Keratinocyte (primary cell): Measurements from ENCODE around the gene CYLC1. TPM values are rescaled to one million over a fixed set of nuclear protein-coding genes. Genes with fewer than 3 reads are reported as not detected.

Experiments
- DNase-seq: peaks from one replicate; pipeline ENCODE4 v3.0.0-alpha.2; 2011; ENCODE audit warnings: low read depth, missing footprints, low spot score
- FAIRE-seq: peaks from 2 replicates; lab custom pipeline; 2011; peaks lifted over from hg19 to GRCh38; lab: Jason Lieb, UNC
- H2AFZ ChIP-seq: 2 replicates; pipeline ENCODE4 v1.6.0; 2012; ENCODE audit warnings: low read length, control low read depth, inconsistent platforms; ENCODE audit not compliant: control insufficient read depth
- H3K27ac ChIP-seq: 2 replicates; pipeline ENCODE4 v1.5.1; 2011; ENCODE audit warnings: low read length; ENCODE audit not compliant: control insufficient read depth, insufficient read depth
- H3K27me3 ChIP-seq: 3 replicates; pipeline ENCODE4 v1.6.0; 2011; ENCODE audit warnings: low read length; ENCODE audit not compliant: control insufficient read depth, insufficient read depth; ENCODE audit errors: extremely low read depth
- H3K36me3 ChIP-seq, 2 experiments: 2 replicates in 1 of 2; 3 replicates in 1 of 2; pipeline ENCODE4 v1.5.1; 2011; ENCODE audit warnings: low read length in 2 of 2, mild to moderate bottlenecking in 1 of 2; ENCODE audit not compliant: control insufficient read depth in 2 of 2, insufficient read depth in 2 of 2; ENCODE audit errors: extremely low read depth in 1 of 2
- H3K4me1 ChIP-seq: 3 replicates; pipeline ENCODE4 v1.5.1; 2011; ENCODE audit warnings: low read length; ENCODE audit not compliant: control insufficient read depth, insufficient read depth; ENCODE audit errors: extremely low read depth
- H3K4me2 ChIP-seq: 3 replicates; pipeline ENCODE4 v1.6.0; 2011; ENCODE audit warnings: low read depth, low read length; ENCODE audit not compliant: control insufficient read depth, insufficient read depth; ENCODE audit errors: extremely low read depth
- H3K4me3 ChIP-seq, 3 experiments: fragments of 200-600 bp in 1 of 3; sonication (generic) in 1 of 3; 2 replicates in 2 of 3; 3 replicates in 1 of 3; pipeline ENCODE4 v1.5.1; 2011 to 2016; ENCODE audit warnings: low read length in 3 of 3, mild to moderate bottlenecking in 3 of 3, control low read depth in 2 of 3, inconsistent platforms in 1 of 3, low read depth in 1 of 3, mixed read lengths in 1 of 3, mixed run types in 1 of 3, moderate library complexity in 1 of 3; ENCODE audit not compliant: control insufficient read depth in 2 of 3, insufficient read depth in 2 of 3; ENCODE audit errors: extremely low read depth in 1 of 3
- H3K79me2 ChIP-seq: 2 replicates; pipeline ENCODE4 v1.6.0; 2012; ENCODE audit warnings: low read length; ENCODE audit not compliant: control insufficient read depth, insufficient read depth
- H3K9ac ChIP-seq: 3 replicates; pipeline ENCODE4 v1.6.0; 2011; ENCODE audit warnings: low read length; ENCODE audit not compliant: control insufficient read depth, insufficient read depth; ENCODE audit errors: extremely low read depth
- H3K9me1 ChIP-seq: 3 replicates; pipeline ENCODE4 v1.6.0; 2011; ENCODE audit warnings: low read length; ENCODE audit not compliant: control insufficient read depth, insufficient read depth; ENCODE audit errors: extremely low read depth
- H3K9me3 ChIP-seq: 2 replicates; pipeline ENCODE4 v1.5.1; 2012; ENCODE audit warnings: low read depth, low read length; ENCODE audit not compliant: control insufficient read depth
- H4K20me1 ChIP-seq: 3 replicates; pipeline ENCODE4 v1.6.0; 2011; ENCODE audit warnings: low read length; ENCODE audit not compliant: control insufficient read depth, insufficient read depth; ENCODE audit errors: extremely low read depth
- CTCF ChIP-seq, 3 experiments: IDR thresholded peaks in 1 of 3; conservative IDR thresholded peaks in 1 of 3; optimal IDR thresholded peaks in 1 of 3; 2 replicates in 2 of 3; 3 replicates in 1 of 3; pipeline versions ENCODE3 to v1.5.1; 2011; ENCODE audit warnings: low read length in 3 of 3, mild to moderate bottlenecking in 3 of 3, moderate library complexity in 2 of 3, control low read depth in 1 of 3, inconsistent platforms in 1 of 3; ENCODE audit not compliant: insufficient read depth in 2 of 3; ENCODE audit errors: extremely low read depth in 1 of 3
- EZH2 ChIP-seq: IDR thresholded peaks from one replicate; pipeline ENCODE4 v1.6.1; 2012; ENCODE audit warnings: inconsistent platforms, mild to moderate bottlenecking, low read length, moderate library complexity
- dilution Hi-C: fragments of 300-500 bp; cut with MboI; formaldehyde crosslinking; loops from one replicate; pipeline ENCODE4 v1.7.0; 2020; ENCODE audit warnings: low sequenced_read_pairs; ENCODE audit not compliant: extremely low pct_ligation_motif_present
- polyA plus RNA-seq, 5 experiments: library from polyadenylated mRNA; depleted of rRNA in 3 of 5; stranded (reverse) in 3 of 5; stranded (forward) in 1 of 5; unstranded in 1 of 5; fragments of >200 nt; gene quantifications; 1 replicate in 1 of 5; 2 replicates in 3 of 5; 3 replicates in 1 of 5; pipeline versions ENCODE4 v1.2.1 to v1.2.3, GENCODE V29; 2011 to 2012; ENCODE audit warnings: missing spikeins in 2 of 5, low read depth in 1 of 5, low replicate concordance in 1 of 5

CYLC1 gene
- polyA plus RNA-seq, 1 donor (not counting 4 experiments of a cell fraction or from before 2014, with no cell fraction given), result not detected

DNA sequence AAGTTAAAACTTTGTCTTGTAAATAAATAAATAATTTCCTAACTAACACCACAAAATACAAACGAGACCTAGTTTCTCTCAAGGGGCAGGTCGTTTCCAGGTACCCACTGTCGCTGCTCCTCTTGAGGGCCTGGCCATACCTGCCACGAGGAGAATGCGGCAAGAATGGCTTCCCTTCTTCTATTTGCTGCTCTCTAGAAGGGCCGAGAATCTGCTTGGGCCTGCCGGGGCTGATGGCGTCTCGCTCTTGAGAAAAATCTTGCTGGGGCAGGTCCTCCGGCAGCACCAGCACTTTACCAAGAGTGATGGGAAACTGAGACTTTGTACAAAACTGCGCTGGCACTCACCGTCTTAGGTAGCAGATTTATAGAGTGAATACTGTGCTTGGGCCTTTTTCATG lies 31.5 kb downstream of the CYLC1 start:
- Histone ChIP-seq H4K20me1 (no peaks in the 10 kb centered on the region), H3K4me1 (no peaks in the 10 kb centered on the region), H3K9me1 (no peaks in the 10 kb centered on the region), H3K9ac (no peak overlapping the region), H3K4me2 (no peak overlapping the region), H3K9me3 (no peaks in the 10 kb centered on the region), H3K36me3 (no peaks in the 10 kb centered on the region), H3K4me3 (no peak overlapping the region), H3K27ac (no peak overlapping the region), H3K27me3 (no peaks in the 10 kb centered on the region), H3K79me2 (no peaks in the 10 kb centered on the region), H2AFZ (no peak overlapping the region)
- dilution Hi-C loops, result no loop called here
- TF ChIP-seq CTCF (optimal IDR thresholded peaks at IDR 0.05 in 1 of 3, IDR thresholded peaks at IDR 0.05 in 1 of 3, conservative IDR thresholded peaks at IDR 0.05 in 1 of 3; ENCODE audit: extremely low read depth in 1 of 3, insufficient read depth in 2 of 3, low read length in 3 of 3) (no peak), EZH2 (no peak)
- FAIRE-seq (no peak), DNase-seq (no peak)

DNA sequence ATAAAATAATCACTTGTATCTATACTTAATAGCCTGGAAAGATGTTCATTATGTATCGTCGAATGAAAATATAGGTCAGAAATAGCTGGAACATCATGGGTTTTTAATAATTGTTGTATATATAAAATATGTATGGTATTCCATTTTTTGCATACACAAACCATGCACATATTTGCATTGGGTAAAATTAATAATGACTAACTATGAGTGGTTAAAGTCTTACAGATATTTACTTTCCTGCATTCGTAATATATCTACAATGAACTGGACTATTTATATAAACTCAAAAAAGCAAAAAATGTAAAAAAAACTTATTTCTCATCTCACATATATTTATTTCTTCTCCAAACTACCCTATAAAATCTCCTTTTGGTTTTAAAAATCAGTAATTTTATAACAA lies 46.0 kb downstream of the CYLC1 start:
- H3K79me2 ChIP-seq, result no peaks in the 10 kb centered on the region
- no peaks in the 10 kb centered on the region for H3K9me1 ChIP-seq
- DNase-seq (no peak), FAIRE-seq (no peak)
- dilution Hi-C loops, result no loop called here
- no peaks in the 10 kb centered on the region for H3K9me3 ChIP-seq
- no peaks in the 10 kb centered on the region for H3K27me3 ChIP-seq
- TF ChIP-seq CTCF (optimal IDR thresholded peaks at IDR 0.05 in 1 of 3, IDR thresholded peaks at IDR 0.05 in 1 of 3, conservative IDR thresholded peaks at IDR 0.05 in 1 of 3; ENCODE audit: extremely low read depth in 1 of 3, insufficient read depth in 2 of 3, low read length in 3 of 3) (no peak), EZH2 (no peak)
- H4K20me1 ChIP-seq, result no peaks in the 10 kb centered on the region
- H2AFZ ChIP-seq, result no peak overlapping the region
- no peaks in the 10 kb centered on the region for H3K4me1 ChIP-seq
- H3K4me3 ChIP-seq, result no peak overlapping the region
- H3K36me3 ChIP-seq, result no peaks in the 10 kb centered on the region
- H3K4me2 ChIP-seq, result no peak overlapping the region
- H3K9ac ChIP-seq, result no peak overlapping the region
- H3K27ac ChIP-seq, result no peak overlapping the region
